ENCODE data around the gene FAM124A. TPM values are rescaled to one million over a fixed set of nuclear protein-coding genes. Genes with fewer than 3 reads are reported as not detected.

Gene FAM124A
- total RNA-seq, 1 donor from 2014 or later = 3.9 TPM

GRCh38 chr13:51303063-51303552 is 80.9 kb downstream of the FAM124A start:
- ATAC-seq (no peak), DNase-seq (no peak)
- intact Hi-C loops (cut with DNase I) = no loop called here

GRCh38 chr13:51303882-51304281 is 81.7 kb downstream of the FAM124A start:
- no peak for DNase-seq
- no peak overlapping the region for H3K27ac ChIP-seq
- H3K4me1 ChIP-seq = no peaks in the 10 kb centered on the region
- no peak overlapping the region for H3K4me3 ChIP-seq
- intact Hi-C loops (cut with DNase I) = no loop called here
- no peak for TF ChIP-seq CTCF (IDR thresholded peaks at IDR 0.05)
- H3K9me3 ChIP-seq = no peaks in the 10 kb centered on the region
- no peaks in the 10 kb centered on the region for H3K36me3 ChIP-seq
- no peaks in the 10 kb centered on the region for H3K27me3 ChIP-seq
- no peak for ATAC-seq

More at GRCh38 chr13:51303063-51303552, 80.9 kb downstream of the FAM124A start:
- Histone ChIP-seq H3K27ac (no peak overlapping the region), H3K9me3 (no peaks in the 10 kb centered on the region), H3K4me1 (no peaks in the 10 kb centered on the region), H3K36me3 (no peaks in the 10 kb centered on the region), H3K4me3 (no peak overlapping the region), H3K27me3 (no peaks in the 10 kb centered on the region)
- no peak for TF ChIP-seq CTCF (IDR thresholded peaks at IDR 0.05)

GRCh38 chr13:51305271-51305967 is 83.2 kb downstream of the FAM124A start:
- no peak for TF ChIP-seq CTCF (IDR thresholded peaks at IDR 0.05)
- Histone ChIP-seq H3K27ac (no peak overlapping the region), H3K36me3 (no peaks in the 10 kb centered on the region), H3K27me3 (no peaks in the 10 kb centered on the region), H3K9me3 (no peaks in the 10 kb centered on the region), H3K4me1 (no peaks in the 10 kb centered on the region), H3K4me3 (no peak overlapping the region)
- intact Hi-C loops (cut with DNase I) = no loop called here
- no peak for DNase-seq
- ATAC-seq = no peak

- Histone ChIP-seq H3K27me3 (no peaks in the 10 kb centered on the region), H3K36me3 (no peaks in the 10 kb centered on the region), H3K9me3 (no peaks in the 10 kb centered on the region), H3K27ac (no peak overlapping the region), H3K4me1 (no peaks in the 10 kb centered on the region), H3K4me3 (no peak overlapping the region)
- TF ChIP-seq CTCF (IDR thresholded peaks at IDR 0.05) = no peak
- ATAC-seq (no peak), DNase-seq (no peak)
- intact Hi-C loops (cut with DNase I) = no loop called here
Observed at GRCh38 chr13:51308781-51309180, 86.6 kb downstream of the FAM124A start.

GRCh38 chr13:51311231-51311630 is 89.0 kb downstream of the FAM124A start:
- no peaks in the 10 kb centered on the region for H3K4me1 ChIP-seq
- DNase-seq (no peak), ATAC-seq (no peak)
- no peaks in the 10 kb centered on the region for H3K9me3 ChIP-seq
- no peaks in the 10 kb centered on the region for H3K36me3 ChIP-seq
- no peaks in the 10 kb centered on the region for H3K27me3 ChIP-seq
- no peak for TF ChIP-seq CTCF (IDR thresholded peaks at IDR 0.05)
- intact Hi-C loops (cut with DNase I) = no loop called here
- no peak overlapping the region for H3K27ac ChIP-seq
- no peak overlapping the region for H3K4me3 ChIP-seq

All from upper lobe of right lung (tissue), 1 donor.